Fibroblast of skin of scalp (primary cell): ENCODE data around the gene APEH.

Source experiments
- DNase-seq: peaks from one replicate; pipeline ENCODE4 v3.0.0-alpha.2; 2013

The APEH gene

DNA sequence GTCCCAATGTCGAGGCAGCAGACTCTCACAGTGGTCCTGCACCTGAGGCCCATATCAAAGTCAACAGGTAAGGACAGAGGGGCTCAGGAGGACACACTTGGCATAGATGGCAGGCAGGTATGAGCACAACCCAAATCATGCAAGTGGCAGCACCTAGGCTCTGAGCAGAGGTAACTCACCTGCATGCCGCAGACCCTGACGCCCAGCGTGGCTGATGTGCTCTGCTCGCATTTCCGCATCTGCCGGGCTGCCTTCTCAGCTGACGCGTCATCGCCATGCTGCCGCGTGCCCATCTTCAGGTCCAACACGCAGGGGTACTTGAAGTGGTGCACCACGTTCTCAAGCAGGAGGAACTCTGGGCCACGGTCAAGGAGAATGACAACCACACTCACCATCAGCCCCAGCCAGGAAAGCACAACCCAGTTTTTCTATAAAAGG lies 53.8 kb downstream of the APEH start:
- DNase-seq, result no peak

GRCh38 chr3:49729966-49730609 lies 55.9 kb downstream of the APEH start:
- DNase-seq, result no peak

DNA sequence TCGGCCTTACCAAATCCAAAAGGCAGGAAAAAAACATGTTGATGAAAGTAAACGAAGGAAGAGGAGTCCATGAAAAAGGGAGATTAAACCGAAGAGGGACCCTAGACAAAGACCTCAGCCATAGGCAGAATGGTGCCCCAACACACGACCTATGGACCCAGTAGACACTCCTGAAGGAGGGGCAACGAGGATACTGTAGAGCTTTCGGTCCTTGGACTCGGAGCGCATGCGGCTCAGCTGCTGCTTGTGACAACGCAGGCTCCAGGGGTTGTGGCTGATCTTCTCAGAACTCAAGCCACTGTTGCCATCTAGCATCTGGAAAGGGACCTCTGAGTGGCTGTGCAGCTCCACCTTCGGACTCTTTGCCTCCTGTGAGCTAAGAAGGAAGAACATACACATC lies 58.4 kb downstream of the APEH start:
- DNase-seq, result no peak

GRCh38 chr3:49733551-49733950 lies 59.4 kb downstream of the APEH start:
- DNase-seq, result no peak
